UCSD-AML1 (cell line): ENCODE results near the gene ITSN1.

Experiments
- DNase-seq: peaks from one replicate; lab custom pipeline; 2025; ENCODE audit not compliant: unreplicated experiment; lab: John Stamatoyannopoulos, UW

ITSN1 gene

DNA sequence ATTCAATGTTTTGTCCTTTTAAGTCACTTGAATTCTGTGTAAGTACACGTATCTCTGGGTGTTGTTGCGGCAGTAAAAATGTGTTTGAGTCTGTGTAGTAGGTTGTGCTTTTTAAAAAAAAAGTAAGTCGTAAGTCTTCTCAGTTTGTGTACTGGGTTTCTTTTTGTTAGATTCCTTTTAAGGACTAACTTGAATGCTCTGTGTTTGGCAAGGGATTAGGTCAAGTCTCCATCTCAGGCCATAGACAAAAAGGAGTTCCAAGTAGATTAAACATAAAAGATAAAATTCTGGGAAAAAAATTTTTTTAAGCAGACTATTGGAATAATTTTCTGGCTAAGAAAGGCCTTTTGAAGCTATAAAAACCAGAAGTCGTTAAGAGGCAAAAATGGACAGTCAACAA is 160.2 kb downstream of the ITSN1 start:
- no peak for DNase-seq

DNA sequence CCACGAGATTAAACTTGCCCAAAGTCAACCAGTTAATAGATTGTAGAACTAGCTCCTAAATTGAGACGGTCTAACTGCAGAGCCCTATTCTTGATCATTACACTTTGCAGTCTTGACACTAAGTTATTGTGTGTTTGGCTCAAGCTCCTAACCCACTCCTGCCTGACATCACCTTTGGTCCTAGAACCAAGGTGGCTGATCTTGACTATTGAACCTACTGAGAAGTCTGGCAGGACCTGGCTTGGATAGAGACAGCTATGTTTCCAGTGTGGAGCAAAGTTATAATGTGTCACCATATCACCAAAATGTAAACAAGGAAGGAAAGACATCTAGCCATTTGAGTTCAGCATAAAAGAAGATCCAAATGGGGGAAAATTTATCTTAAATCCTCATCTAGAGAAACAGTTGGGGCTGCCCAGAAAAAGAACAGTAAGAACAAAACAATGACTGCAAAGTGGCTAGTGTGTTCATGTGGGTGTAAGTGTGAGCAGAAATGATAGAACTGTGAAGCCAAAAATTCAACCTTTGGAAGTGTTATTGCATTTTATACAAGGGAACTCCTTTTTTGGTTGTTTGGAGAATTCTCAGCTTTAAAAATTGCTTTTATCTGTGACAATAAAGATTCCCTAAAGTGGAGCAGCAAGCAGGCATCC is 166.5 kb downstream of the ITSN1 start:
- no peak for DNase-seq

DNA sequence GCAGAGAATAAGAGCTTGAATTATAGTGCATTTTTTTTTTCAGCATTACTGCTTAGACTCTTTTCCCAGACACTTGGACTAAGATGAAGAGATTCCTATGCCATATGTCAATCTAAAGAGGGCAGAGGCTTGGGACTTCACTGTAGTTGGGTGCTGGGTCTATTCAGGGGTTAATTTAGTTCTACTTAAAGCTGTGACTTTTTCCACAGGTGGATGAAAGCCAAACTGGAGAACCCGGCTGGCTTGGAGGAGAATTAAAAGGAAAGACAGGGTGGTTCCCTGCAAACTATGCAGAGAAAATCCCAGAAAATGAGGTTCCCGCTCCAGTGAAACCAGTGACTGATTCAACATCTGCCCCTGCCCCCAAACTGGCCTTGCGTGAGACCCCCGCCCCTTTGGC is 168.5 kb downstream of the ITSN1 start:
- DNase-seq = no peak

DNA sequence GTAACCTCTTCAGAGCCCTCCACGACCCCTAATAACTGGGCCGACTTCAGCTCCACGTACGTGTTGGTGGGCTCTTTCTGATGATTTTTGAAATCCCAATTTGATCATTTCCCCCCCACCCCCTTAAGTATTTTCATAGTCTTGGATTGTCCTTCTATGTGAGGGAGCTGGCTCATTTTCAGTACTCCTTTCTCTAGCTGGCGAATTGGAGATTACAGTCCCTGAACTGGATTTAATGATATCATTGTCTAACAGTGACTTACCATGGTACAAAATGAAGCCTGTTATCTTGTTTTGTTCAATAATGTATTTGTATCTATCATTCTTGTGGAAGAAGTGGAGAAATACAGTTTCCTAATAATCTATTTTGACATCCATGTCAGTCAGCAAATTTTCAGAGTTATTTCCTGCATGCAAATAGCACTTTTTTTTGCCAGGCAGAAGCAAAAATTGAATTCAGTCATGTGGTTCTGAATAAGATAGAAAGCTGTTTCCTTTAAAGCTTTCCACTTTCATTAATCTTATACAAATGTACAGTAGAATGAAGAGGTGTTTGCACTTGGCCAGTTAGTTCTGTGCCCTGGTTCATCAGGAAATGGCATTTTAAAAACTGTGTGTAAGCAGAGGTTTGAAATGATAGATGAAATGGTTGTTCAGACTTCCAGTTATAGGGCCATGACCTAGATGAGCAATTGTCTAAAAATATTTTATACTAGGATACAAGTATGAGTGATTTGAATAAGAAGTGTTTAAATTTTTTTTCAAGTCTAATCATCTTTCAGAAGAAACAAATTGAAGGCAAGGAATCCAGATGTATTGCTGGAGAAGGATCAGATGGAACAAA is 169.1 kb downstream of the ITSN1 start:
- DNase-seq = no peak

GRCh38 chr21:33813832-33814365 is 171.6 kb downstream of the ITSN1 start:
- no peak for DNase-seq

DNA sequence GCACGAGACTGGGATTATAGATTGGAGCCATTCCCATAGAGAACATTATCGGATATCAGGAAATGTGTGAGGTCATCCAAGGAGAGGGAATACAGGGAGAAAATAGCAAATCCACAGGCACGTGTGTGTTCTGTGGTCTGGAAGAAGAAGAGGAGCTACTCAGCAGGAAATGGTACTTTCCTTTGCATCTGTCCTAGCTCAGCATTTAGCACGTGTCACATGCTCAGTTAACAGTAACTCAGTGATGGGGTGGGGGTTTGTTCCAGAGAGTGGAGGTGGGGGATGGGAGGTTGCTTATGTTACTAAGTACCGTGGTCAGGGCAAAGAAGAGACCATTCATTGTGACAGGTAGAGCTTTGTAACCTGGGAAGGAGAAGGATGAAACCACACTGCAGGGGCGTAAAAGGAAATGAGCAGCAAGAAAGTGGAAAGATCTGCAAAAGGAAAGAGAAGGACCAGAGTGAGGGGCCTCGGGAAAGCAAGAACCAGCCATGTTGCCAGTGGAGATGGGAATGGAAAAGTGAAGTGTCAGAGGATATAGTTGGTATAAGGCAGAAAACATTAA is 172.9 kb downstream of the ITSN1 start:
- no peak for DNase-seq

DNA sequence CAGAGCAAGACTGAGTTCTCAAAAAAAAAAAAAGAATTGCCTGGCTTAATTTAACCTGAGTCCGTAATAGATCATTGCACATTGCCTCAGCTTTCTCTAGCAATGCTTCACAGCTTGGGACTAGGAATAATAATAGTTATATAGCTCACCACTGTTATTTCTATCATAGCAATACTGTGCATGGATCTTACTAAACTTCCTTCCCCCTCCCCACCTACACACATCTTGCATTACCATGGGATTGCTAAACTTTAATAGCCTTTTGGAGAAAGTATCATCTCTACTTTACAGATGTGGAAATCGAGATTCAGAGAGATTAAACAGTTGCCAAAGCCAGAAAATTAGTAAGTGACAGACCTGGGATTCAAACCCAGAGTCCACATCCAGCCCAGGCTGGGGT is 173.9 kb downstream of the ITSN1 start:
- no peak for DNase-seq

DNA sequence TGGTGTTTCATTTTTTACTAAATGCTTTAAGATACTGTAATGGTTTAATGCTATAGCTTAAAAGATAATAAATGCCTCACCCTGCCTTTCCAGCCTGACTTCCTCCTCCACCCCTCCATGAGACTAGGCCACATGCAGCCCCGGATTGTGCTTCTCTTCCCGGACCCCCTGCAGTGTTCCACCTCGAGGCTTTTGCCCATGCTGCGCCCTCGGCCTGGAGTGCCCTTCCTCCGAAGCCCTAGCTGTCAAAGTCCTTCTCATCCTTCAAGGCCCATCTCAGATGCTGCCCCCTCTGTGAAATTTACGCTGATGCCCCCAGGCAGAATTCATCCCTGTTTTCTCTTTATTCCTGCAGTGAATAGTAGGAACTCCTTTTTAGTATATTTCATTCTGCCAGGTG is 174.8 kb downstream of the ITSN1 start:
- no peak for DNase-seq

DNA sequence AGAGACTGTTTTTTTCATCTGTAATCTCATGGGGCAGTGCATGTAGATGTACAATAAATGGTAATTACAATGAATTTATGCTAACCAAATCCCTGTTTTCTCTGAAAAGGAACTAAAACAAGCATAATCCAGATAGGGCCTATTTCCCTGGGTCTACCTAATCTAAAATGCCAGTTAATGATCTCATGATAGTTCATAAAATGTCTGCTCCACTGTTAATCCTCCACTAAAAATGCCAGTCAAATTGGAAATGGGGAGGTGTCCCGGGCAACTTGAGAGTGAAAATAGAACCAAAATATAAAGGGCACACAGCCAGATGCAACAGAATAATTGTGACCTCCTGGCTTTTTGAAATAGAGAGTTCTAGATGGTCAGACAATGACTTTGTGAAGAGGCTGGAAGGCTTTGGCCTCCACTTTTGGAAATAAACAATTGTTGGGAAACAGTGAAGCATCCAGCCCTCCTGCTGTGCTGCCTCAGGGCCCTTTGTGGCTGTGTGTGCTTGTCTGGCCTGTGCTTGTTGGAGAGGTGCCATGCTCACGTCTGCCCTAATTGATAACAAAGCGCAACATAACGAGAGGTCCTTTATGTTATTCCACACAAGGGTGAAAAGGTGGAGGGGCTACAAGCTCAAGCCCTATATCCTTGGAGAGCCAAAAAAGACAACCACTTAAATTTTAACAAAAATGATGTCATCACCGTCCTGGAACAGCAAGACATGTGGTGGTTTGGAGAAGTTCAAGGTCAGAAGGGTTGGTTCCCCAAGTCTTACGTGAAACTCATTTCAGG is 175.6 kb downstream of the ITSN1 start:
- DNase-seq = no peak

- DNase-seq = no peak
These were observed 178.0 kb downstream of the ITSN1 start for GRCh38 chr21:33820230-33820770.

- DNase-seq = no peak
These were observed 178.5 kb downstream of the ITSN1 start for GRCh38 chr21:33820798-33821197.

GRCh38 chr21:33821503-33822322 is 179.4 kb downstream of the ITSN1 start:
- DNase-seq = no peak

- DNase-seq = no peak
These were observed 182.0 kb downstream of the ITSN1 start for GRCh38 chr21:33824156-33824941.

DNA sequence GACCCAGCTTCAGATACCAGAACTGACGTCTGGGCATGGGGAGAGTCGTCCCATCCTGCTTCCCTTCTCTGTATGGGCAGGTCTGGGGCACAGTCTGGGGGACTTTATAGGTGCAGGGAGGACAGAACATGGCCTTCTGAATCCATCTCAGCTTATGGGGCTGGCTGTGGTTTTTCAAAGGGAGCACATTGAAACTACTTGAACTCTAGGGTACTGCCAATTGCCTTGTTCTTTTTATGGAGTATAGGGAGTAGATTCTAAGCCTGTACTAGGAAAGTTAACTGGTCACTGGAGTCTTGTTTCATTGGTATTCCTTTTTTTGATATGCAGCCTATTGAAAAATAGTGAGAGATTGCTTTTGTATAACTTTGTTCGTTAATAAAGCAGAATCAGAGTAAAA is 183.1 kb downstream of the ITSN1 start:
- no peak for DNase-seq

- no peak for DNase-seq
These were observed 183.6 kb downstream of the ITSN1 start for GRCh38 chr21:33825915-33826314.

DNA sequence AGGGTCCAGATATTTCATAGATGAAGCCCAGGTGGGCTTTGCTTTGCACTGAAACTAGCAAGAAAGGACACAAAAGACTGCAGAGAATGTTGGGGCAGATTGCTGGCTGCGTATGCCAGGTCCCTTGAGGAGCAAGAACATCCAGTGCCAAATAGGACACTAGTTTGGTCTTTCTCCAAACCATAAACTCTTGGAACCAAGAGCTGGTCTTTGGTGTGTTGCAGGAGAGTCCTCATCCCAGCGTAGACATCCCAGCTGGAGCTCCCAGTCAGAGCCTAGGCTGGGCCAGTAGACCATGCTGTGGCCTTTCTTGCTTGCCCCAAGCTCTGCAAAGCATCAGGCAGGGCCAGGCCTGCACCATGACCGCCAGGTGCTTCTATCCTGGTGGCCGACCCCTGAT is 185.8 kb downstream of the ITSN1 start:
- no peak for DNase-seq

GRCh38 chr21:33828577-33828976 is 186.3 kb downstream of the ITSN1 start:
- no peak for DNase-seq

DNA sequence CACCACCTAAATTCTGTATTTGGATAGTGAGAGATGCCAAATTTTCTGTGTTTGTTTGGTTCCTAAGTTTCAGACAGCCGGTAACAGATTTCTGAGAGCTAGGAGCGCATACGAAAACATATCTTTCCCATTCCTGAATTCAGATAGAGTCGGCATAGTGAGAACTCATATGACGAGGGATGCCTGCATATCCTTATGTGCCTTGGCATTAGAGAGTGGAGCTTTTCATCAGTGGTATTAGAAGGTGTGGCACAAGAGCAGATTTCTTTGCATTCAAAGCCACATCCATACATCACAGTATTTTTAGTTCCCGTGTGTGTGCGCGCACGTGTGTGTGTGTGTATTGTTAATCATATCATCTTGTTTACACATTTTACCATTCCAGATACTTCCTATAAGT is 187.5 kb downstream of the ITSN1 start:
- DNase-seq = no peak

GRCh38 chr21:33831962-33832659 is 189.8 kb downstream of the ITSN1 start:
- no peak for DNase-seq
